ENCODE data around the gene TIE1.

TIE1 gene

GRCh38 chr1:43344267-43344850, 43.6 kb downstream of the TIE1 start:
- no peak for DNase-seq

DNA sequence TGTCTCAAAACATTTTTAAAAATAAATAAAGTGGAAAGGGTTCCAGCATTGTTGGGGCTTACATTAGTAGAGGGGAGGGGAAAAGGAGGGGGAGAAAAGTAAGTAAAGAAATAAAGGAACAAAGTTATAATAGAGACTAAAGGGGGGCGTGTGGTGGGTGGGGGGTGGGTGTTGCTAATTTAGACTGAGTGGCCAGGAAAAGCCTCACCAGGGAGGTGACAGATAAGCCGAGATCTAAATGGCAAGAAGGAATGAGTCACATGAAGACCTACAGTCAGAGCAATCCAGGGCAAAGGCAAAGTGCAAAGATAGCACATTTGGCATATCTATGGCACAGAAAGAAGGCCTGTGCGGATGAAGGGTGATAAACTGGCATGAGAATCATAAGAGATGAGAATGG, 44.3 kb downstream of the TIE1 start:
- DNase-seq, result no peak

GRCh38 chr1:43346636-43347035, 45.9 kb downstream of the TIE1 start:
- DNase-seq, result no peak

DNA sequence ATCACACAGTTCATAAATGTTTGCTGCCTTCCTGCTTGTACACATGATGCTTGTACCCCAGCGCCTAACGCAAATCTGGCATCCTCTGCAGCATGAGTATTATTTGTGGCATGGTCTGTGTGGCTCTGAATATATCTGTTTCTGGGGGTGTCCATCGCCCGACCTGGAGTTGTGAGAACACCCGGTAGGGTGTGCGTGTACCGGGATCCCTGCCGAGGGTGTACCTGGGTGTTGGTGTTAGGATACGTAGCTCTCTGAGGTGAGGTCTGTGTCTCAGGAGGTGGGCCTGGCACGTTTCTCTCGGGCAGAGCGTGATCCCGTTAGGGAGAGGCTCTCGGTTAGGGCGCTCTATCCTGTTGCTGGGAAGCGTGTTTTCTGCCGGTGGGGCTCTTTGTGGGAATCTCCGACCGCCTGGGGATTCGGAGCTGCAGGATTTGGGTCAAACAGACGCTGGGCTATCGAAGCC, 47.6 kb downstream of the TIE1 start:
- DNase-seq, result peak; percentile 68

DNA sequence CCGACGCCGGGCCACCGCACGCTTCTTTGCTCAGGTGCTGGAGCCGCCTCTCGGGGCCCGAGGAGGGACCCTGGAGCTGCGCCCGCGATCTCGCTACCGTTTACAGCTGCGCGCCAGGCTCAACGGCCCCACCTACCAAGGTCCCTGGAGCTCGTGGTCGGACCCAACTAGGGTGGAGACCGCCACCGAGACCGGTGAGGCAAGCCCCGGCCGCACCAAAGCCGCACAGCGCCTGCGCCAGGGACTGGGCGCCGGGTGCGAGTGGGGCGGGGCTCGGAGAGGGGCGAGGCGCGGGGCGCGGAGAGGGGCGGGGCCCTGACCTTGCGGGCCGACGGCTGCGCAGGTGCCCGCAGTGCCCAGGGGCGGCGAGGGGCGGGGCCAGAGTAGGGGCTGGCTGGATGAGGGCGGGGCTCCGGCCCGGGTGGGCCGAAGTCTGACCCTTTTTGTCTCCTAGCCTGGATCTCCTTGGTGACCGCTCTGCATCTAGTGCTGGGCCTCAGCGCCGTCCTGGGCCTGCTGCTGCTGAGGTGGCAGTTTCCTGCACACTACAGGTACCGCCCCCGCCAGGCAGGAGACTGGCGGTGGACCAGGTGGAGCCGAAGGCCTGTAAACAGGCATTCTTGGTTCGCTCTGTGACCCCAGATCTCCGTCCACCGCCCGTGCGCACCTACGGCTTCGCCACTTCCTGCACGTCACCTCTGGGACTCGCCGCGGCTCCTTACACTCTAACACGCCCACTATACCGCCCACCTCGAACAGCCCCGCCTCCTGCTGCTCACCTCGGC, 48.2 kb downstream of the TIE1 start:
- peak; percentile 96 for DNase-seq

DNA sequence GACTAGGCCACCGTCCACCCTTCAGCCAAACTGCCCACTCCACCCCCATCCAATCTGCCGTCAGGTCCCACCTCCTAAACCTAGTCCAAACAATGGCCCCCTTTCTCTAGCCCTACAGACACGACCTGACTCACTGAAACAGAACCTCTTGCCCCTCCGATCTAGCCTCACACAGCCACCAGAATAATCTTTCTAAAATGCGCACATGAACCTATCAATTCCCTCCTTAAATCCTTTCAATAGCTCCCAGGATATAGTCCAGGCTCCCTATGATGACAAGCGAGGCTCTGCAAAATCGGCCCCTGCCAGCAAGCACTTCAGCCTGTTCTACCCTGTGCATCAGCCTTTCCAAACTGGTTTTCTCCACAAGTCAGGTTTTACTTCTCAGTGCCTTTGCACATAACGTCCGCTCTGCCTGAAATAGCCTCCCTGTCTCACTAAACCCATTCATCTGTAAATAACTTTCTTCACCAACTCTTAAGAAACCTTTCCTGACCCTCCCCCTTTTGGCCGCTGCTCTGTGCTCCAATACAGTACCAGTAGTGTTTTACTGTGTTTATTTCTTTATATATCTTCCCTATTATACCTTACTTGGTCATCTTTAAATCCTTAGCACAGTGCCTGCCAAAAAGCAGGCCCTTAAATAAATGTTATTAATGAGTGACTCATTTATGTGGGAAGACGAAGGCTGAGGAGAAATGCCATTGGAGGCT, 49.0 kb downstream of the TIE1 start:
- no peak for DNase-seq

GRCh38 chr1:43350976-43351375, 50.2 kb downstream of the TIE1 start:
- DNase-seq, result no peak

DNA sequence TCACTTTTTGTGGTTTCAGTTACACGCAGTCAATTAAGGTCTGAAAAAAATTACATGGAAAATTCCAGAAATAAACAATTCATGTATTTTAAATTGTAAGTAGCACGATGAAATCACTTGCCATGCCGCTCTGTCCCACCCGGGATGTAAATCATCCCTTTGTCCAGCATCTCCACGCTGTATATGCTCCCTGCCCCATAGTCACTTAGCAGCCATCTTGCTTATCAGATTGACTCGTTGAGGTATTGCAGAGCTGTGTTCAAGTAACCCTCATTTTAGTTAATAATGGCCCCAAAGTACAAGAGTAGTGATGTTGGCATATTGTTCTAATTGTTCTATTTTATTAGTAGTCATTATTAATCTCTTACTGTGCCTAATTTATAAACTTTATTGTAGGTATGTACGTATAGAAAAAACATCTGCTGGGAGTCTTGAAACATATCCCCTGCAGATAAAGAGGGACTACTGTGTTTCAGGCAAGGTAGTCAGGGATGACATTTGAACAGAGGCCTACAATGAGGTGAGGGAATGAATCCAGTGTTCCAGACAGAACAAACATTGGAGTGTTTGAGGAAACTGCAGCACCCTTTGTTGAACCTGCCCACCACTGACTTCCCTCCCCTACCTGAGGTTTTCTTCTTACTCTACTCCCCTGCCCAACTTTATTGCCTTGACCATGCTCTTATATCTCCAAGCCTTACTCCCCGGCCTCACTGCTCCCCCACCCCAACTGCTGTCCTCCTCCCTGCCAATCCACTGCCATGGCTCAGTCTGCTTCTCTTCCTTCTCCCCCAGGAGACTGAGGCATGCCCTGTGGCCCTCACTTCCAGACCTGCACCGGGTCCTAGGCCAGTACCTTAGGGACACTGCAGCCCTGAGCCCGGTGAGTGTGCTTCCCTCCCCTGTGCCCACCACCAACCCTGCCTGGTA, 50.9 kb downstream of the TIE1 start:
- no peak for DNase-seq

DNA sequence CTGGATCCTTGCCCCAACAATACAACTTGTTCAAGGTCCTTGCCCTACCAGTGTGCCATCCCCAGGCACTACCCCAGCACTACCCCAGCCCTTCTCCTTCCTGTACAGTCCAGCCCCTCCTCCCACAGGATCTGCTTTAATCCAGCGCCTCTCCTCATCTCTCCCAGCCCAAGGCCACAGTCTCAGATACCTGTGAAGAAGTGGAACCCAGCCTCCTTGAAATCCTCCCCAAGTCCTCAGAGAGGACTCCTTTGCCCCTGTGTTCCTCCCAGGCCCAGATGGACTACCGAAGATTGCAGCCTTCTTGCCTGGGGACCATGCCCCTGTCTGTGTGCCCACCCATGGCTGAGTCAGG, 51.5 kb downstream of the TIE1 start:
- DNase-seq, result no peak

- no peak for DNase-seq
These were observed 52.1 kb downstream of the TIE1 start for GRCh38 chr1:43352881-43353280.

DNA sequence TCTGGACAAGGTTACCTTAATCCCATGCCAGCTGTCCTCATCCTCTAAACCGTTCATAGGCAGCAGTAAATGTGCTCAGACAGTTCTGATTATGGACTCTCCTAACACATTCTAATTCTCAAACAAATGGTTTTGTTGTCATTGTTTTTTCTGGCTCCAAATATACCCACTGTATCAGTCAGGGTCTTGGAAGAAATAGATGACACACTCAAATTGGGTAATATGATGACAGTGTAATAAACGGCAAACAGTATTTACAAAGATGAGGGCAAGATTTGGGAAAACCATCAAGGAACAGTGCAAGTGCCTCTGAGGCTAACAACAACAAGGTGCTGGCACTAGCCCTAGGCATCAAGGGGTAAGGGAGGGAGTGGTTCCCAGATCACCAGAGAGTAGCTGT, 53.7 kb downstream of the TIE1 start:
- no peak for DNase-seq

GRCh38 chr1:43354936-43355335, 54.2 kb downstream of the TIE1 start:
- DNase-seq, result no peak

GRCh38 chr1:43357251-43357650, 56.5 kb downstream of the TIE1 start:
- no peak for DNase-seq

DNA sequence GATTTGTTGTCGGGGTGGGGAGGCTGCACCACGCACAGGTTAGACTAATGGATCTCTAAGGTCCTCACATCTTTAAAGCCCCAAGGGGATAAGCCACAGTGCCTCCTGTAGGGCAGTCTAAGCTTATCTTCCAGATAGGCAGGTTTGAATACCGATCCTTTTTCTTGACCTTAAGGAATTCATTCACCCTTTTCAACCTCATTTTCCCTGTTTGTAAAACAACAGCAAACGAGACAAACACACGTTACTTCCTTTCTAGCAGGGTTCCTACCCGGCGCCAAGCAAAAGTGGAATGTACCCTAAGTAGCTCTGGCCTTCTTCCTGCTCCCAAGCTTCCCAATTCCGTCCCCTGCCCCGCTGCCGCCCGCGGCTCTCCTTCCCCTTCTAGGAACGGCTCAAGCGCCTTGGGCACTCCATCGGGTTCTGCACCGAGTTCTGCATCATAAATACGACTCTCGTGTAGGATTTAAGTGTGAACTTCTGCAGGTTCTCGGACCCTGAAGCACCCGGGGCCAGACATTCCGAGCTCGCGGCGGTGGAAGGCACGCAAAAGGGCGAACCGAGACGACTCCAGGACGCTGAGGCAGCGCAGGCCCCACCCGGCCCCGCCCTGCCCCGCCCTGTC, 57.5 kb downstream of the TIE1 start:
- DNase-seq, result peak; percentile 45

- DNase-seq, result peak; percentile 99
These were observed 58.2 kb downstream of the TIE1 start, which contains the start of gene CDC20 for GRCh38 chr1:43358746-43359693. TSS of gene CDC20 (plus strand) at chr1:43358981. CDS start at chr1:43359216, 235 bp downstream.

DNA sequence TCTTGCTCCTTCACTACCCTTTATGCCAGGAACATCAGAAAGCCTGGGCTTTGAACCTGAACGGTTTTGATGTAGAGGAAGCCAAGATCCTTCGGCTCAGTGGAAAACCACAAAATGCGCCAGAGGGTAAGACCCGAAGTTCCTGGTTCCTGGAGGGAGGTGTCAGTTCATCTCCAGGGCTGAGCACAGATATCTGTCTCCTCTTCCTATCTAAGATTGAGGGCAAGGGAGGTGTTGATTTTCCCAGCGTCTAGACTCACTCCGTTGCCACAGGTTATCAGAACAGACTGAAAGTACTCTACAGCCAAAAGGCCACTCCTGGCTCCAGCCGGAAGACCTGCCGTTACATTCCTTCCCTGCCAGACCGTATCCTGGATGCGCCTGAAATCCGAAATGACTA, 58.9 kb downstream of the TIE1 start:
- DNase-seq, result no peak

DNA sequence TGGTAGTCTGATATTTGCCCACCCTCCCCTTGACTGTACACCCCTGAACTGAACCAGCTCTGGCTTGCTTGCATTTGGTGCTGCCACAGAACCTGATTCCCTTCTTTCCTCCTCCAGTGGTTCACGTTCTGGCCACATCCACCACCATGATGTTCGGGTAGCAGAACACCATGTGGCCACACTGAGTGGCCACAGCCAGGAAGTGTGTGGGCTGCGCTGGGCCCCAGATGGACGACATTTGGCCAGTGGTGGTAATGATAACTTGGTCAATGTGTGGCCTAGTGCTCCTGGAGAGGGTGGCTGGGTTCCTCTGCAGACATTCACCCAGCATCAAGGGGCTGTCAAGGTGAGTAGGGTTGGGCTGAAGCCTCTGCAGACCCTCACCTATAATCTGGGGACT, 59.8 kb downstream of the TIE1 start:
- DNase-seq, result no peak

- no peak for DNase-seq
These were observed 62.6 kb downstream of the TIE1 start for GRCh38 chr1:43363283-43363934.

DNA sequence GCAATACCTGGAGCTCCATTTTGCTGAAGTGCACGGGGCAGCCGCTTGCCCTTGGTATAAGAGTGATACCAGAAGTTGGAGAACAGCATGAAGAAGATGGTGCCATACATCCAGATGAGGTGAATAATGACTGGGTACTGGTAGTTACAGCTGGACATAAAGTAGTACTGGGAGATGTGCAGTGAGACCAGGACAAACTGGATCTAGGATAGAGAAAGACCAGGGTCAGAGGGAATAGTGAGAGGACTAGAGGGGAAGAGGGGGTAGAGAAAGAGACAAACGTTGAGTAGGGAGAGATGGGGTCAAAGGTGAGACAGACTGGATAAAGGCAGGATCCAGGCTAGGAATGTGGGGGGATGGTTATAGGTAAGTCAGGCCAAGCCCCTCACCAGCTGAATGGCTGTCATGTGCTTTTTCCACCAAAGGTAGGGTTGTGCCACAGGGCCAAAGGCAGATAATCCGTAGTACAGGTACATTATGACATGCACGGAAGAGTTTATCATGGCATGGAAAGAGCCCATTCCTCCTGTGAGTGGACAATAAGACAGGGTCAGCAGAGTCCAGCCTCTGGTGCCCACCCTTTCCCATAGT, 63.2 kb downstream of the TIE1 start:
- DNase-seq, result no peak

- DNase-seq, result no peak
These were observed 64.9 kb downstream of the TIE1 start for GRCh38 chr1:43365678-43366077.

Measured in NCI-H2171 (cell line).